ENCODE results near the gene TMEM207.

DNA sequence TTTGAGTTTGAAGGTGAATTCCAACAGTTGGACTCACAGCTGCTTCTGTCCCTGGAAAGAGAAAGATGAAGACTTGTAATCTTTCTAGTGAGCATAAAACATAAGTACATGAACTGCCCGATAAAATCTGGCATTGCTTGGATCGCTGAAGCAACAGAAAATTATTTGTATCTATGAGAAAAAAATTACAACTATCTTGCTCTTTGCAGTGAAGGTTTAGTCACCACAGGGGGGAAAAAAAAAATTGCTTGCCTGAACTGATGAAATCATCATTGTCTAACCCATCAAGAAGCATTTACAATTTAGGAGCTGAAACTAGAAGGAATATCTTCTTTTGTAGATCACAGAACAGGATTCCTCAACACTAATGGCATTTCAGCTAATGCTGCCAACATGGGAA is 20.0 kb downstream of the TMEM207 start:
- TF ChIP-seq POLR2A (IDR thresholded peaks at IDR 0.05; ENCODE audit: low read length) (no peak), GATA1 (IDR thresholded peaks at IDR 0.05; ENCODE audit: low read depth, low read length) (no peak)

Measured in erythroblast (primary cell).